Body of pancreas (tissue), 4 donors: ENCODE measurements around the gene NISCH. TPM values are rescaled to one million over a fixed set of nuclear protein-coding genes. Genes with fewer than 3 reads are reported as not detected.

ENCODE experiments used
- ATAC-seq: fragments of 150-250 bp; one replicate; pipeline ENCODE4 v1.9.1; 2016
- DNase-seq, 4 donors: peaks; one replicate each; pipeline ENCODE4 v3.0.0-alpha.2; 2019
- H3K27ac ChIP-seq, 4 donors: fragments of 200-600 bp; sonication (generic); 1 replicate in 3 of 4; 2 replicates in 1 of 4; pipeline versions ENCODE4 v1.5.1 to v1.6.1; 2016 to 2019; ENCODE audit warnings: mild to moderate bottlenecking in 1 of 4, mixed read lengths in 1 of 4, moderate library complexity in 1 of 4
- H3K27me3 ChIP-seq, 2 donors: fragments of 200-600 bp; sonication (generic); one replicate each; pipeline ENCODE4 v1.6.0; 2016; ENCODE audit warnings: mild to moderate bottlenecking in 1 of 2
- H3K36me3 ChIP-seq, 2 donors: fragments of 200-600 bp; sonication (generic); replicated peaks in 1 of 2; 2 replicates each; pipeline ENCODE4 v1.5.1; 2016; ENCODE audit warnings: low read depth in 2 of 2; ENCODE audit not compliant: insufficient read depth in 1 of 2
- H3K4me1 ChIP-seq: fragments of 200-600 bp; sonication (generic); one replicate; pipeline ENCODE4 v1.6.0; 2016
- H3K4me3 ChIP-seq, 2 donors: fragments of 200-600 bp; sonication (generic); 1 replicate in 1 of 2; 2 replicates in 1 of 2; pipeline ENCODE4 v1.5.1; 2016 to 2019
- H3K9me3 ChIP-seq, 3 donors: fragments of 200-600 bp; sonication (generic); 1 replicate in 2 of 3; 2 replicates in 1 of 3; pipeline ENCODE4 v1.5.1; 2016
- POLR2A ChIP-seq, 3 donors: fragments of 450-650 bp; IDR thresholded peaks; one replicate each; pipeline ENCODE4 v1.6.1; 2016; ENCODE audit warnings: antibody characterized with exemption in 3 of 3, mild to moderate bottlenecking in 2 of 3
- WGBS, 2 donors: methylation state at CpG; one replicate each; pipeline ENCODE4 v1.1.5; 2017; 5-methylcytosine and 5-hydroxymethylcytosine counted together
- intact Hi-C: fragments of 100-400 bp; cut with DNase I; formaldehyde crosslinking; loops from one replicate; pipeline ENCODE4 v1.15.1; 2023
- total RNA-seq, 2 donors: library from RNA; depleted of rRNA; stranded (reverse); fragments of >200 nt; gene quantifications; one replicate each; pipeline ENCODE4 v1.1.0, GENCODE V29; 2016
- TF ChIP-seq, protein P1 (sequence below), 7 experiments: fragments of 450-650 bp in 4 of 7; fragments of 200-600 bp in 3 of 7; sonication (generic) in 3 of 7; IDR thresholded peaks; one replicate each; pipeline ENCODE4 v1.5.1; 2016 to 2019; ENCODE audit warnings: antibody characterized with exemption in 7 of 7

Gene NISCH
- total RNA-seq, 2 donors from 2014 or later = 58.9 to 115 TPM

DNA sequence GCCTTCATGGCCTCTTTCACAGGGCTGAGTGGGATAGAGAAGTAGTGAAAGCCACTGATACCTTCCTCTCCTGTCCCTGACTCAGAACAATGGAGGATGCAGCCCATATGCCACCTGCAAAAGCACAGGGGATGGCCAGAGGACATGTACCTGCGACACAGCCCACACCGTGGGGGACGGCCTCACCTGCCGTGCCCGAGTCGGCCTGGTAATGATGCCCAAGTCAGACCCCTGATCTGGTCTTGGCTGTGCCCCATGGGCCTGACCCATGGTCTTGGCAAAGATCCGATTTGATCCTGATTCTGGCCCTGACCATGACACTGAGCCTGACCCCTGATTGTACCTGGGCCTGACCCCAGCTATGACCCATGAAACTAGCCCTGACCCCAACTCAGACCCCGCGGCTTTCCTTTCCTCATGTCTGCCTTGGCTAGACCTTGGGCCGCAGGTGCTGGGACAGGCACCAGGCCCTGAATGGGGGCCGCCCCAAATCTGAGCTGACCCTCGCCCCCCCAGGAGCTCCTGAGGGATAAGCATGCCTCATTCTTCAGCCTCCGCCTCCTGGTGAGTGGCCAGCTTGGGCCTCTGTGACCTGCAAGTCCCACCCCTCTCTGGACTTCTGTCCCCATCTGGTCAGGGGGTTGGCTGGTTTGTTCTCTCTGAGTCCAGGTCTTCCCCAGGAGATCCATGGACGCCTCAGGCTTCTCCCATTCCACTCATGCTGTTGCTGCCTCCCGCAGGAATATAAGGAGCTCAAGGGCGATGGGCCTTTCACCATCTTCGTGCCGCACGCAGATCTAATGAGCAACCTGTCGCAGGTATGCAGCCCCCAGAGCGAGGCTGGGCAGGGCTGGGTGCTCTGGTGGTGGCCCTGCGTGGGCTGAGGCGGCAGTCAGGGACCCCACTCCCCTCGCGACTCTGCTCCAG, 62.7 kb downstream of the NISCH start:
- Histone ChIP-seq H3K27me3 (no peaks in the 10 kb centered on the region), H3K27ac (no peak overlapping the region), H3K36me3 (no peaks in the 10 kb centered on the region), H3K4me1 (no peaks in the 10 kb centered on the region), H3K4me3 (no peak overlapping the region), H3K9me3 (no peaks in the 10 kb centered on the region)
- TF ChIP-seq POLR2A (IDR thresholded peaks at IDR 0.05) = no peak
- TF ChIP-seq, protein P1, sequence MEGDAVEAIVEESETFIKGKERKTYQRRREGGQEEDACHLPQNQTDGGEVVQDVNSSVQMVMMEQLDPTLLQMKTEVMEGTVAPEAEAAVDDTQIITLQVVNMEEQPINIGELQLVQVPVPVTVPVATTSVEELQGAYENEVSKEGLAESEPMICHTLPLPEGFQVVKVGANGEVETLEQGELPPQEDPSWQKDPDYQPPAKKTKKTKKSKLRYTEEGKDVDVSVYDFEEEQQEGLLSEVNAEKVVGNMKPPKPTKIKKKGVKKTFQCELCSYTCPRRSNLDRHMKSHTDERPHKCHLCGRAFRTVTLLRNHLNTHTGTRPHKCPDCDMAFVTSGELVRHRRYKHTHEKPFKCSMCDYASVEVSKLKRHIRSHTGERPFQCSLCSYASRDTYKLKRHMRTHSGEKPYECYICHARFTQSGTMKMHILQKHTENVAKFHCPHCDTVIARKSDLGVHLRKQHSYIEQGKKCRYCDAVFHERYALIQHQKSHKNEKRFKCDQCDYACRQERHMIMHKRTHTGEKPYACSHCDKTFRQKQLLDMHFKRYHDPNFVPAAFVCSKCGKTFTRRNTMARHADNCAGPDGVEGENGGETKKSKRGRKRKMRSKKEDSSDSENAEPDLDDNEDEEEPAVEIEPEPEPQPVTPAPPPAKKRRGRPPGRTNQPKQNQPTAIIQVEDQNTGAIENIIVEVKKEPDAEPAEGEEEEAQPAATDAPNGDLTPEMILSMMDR (IDR thresholded peaks at IDR 0.05) = no peak
- WGBS, 2 donors = 91 to 92% methylated on average over 13 to 21 of the region's 25 CpGs
- ATAC-seq = no peak
- no peak for DNase-seq
- intact Hi-C loops = no loop called here

DNA sequence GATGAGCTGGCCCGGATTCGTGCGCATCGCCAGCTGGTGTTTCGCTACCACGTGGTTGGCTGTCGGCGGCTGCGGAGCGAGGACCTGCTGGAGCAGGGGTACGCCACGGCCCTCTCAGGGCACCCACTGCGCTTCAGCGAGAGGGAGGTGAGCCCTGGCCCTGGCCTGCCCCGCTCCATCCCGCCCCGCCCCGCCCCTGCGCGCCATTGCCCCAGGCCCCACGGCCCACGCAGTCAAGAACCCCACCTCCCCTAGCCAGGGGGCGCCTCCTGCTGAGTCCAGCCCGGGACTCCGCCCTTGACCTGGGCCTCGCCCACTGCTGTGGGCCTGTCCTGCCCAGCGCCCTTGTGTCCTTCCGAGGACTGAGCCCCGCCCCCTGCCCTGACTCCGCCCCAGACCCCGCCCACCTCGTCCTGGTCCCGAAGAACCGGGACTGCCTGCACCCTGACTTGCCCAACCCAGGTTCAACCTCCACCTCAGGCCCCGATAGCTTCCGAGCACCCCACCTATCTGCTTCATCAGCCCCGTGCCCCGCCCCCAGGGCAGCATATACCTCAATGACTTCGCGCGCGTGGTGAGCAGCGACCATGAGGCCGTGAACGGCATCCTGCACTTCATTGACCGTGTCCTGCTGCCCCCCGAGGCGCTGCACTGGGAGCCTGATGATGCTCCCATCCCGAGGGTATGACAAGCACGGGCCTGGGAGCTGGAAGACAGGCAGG, 63.5 kb downstream of the NISCH start:
- no peak for ATAC-seq
- H3K27ac ChIP-seq = no peak overlapping the region
- TF ChIP-seq, protein P1 (IDR thresholded peaks at IDR 0.05) = no peak
- TF ChIP-seq POLR2A (IDR thresholded peaks at IDR 0.05) = no peak
- no peaks in the 10 kb centered on the region for H3K4me1 ChIP-seq
- H3K36me3 ChIP-seq = no peaks in the 10 kb centered on the region
- DNase-seq = no peak
- H3K27me3 ChIP-seq = no peaks in the 10 kb centered on the region
- 59 to 81% methylated on average over 15 to 36 of the region's 50 CpGs for WGBS, 2 donors
- no peaks in the 10 kb centered on the region for H3K9me3 ChIP-seq
- H3K4me3 ChIP-seq = no peak overlapping the region
- intact Hi-C loops = no loop called here

DNA sequence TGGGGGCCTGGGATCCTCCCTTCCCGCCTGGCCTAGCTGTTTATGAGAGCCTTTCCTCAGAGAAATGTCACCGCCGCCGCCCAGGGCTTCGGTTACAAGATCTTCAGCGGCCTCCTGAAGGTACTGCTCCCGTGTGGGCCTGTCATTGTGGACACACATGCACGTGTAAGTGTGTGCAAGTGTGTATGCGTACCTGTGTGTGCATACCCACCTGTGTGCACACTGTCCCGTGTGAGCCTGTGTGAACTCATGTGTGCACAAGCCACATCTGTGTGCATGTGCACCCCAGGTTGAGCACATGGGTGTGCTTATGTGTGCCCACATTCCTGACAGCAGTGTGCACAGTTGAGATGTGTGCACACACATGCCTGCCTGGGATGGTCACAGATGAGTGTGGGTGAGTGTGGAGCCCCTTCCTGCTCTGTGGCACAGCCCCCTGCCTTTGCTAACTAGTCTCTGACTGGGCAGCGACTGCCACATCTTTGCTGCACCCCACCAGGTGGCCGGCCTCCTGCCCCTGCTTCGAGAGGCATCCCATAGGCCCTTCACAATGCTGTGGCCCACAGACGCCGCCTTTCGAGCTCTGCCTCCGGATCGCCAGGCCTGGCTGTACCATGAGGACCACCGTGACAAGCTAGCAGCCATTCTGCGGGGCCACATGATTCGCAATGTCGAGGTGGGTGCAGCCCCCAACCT, 64.2 kb downstream of the NISCH start:
- Histone ChIP-seq H3K36me3 (no peaks in the 10 kb centered on the region), H3K4me1 (no peaks in the 10 kb centered on the region), H3K27ac (no peak overlapping the region), H3K4me3 (no peak overlapping the region), H3K27me3 (no peaks in the 10 kb centered on the region), H3K9me3 (no peaks in the 10 kb centered on the region)
- ATAC-seq (no peak), DNase-seq (no peak)
- WGBS, 2 donors = 89 to 93% methylated on average over 6 to 21 of the region's 22 CpGs
- TF ChIP-seq, protein P1 (IDR thresholded peaks at IDR 0.05) = no peak
- no peak for TF ChIP-seq POLR2A (IDR thresholded peaks at IDR 0.05)
- intact Hi-C loops = no loop called here

DNA sequence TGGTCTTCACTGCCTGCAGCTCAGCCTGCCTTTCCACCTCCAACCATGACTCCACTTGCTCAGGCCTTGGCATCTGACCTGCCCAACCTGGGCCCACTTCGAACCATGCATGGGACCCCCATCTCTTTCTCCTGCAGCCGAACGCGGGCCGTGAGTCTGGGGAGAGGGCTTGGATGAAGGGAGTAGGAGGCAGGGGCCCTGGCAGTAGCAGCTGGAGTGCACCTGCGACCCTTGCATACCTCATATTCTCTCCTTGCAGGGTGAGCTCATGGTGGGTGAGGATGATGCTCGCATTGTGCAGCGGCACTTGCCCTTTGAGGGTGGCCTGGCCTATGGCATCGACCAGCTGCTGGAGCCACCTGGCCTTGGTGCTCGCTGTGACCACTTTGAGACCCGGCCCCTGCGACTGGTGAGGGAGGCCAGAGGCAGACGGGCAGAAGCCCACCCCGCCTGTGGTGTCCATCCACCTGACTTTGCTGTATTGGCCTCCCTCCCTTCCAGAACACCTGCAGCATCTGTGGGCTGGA, 64.8 kb downstream of the NISCH start:
- no peak for ATAC-seq
- Histone ChIP-seq H3K4me3 (no peak overlapping the region), H3K27ac (no peak overlapping the region), H3K9me3 (no peaks in the 10 kb centered on the region), H3K4me1 (peaks cover 2% of the 10 kb centered on the region), H3K27me3 (no peaks in the 10 kb centered on the region), H3K36me3 (no peaks in the 10 kb centered on the region)
- TF ChIP-seq, protein P1 (IDR thresholded peaks at IDR 0.05) = no peak
- intact Hi-C loops = no loop called here
- no peak for DNase-seq
- 86 to 90% methylated on average over 5 to 14 of the region's 14 CpGs for WGBS, 2 donors
